UCSD-AML1 (cell line): ENCODE measurements around the gene NHP2.
"Not testable (repeated sequence)": the region's sequence is repeated elsewhere in the genome, so short reads cannot be mapped to it uniquely, and the experiment has no call there.

Experiments
- DNase-seq: peaks from one replicate; lab custom pipeline; 2025; ENCODE audit not compliant: unreplicated experiment; lab: John Stamatoyannopoulos, UW

Gene NHP2

DNA sequence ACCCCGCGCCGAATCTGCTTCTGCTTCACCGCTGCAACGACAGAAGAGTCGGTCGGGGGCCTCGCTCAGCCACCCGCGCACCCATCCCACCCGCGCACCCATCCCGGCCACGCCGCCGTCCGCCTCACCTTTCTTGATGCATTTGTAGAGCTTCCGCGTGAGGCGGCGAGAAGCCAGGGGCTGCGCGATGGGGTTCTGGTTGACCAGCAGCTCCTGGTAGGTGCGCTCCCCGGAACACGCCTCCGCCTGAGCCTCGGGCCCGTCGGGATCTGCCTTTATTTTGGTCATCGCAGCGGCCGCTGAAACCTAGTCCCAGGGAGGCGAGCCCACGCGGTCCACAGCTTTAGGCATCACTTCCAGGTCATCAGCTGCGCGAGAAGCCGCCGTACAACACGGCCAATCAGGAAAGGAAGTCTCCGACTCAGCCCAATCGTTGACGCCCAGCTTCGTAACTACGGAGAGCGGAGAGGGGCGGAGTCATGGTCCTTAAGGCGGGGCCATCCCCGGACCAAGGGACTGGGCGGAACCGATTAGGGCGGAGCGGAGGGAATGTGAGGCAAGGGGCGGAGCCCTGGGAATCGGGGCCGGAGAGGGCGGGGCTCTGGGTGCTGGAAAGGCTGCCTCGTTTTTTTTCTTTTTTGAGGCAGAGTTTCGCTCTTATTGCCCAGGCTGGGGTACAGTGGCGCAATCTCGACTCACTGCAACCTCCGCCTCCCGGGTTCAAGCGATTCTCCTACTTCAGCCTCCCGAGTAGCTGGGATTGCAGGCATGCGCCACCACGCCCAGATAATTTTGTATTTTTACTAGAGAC, at the start of gene NHP2:
NHP2 (minus strand) TSS at position 356 of the 811 bp plus-strand sequence; CDS start at position 288, 68 bp downstream.
- DNase-seq = peak; percentile 99

DNA sequence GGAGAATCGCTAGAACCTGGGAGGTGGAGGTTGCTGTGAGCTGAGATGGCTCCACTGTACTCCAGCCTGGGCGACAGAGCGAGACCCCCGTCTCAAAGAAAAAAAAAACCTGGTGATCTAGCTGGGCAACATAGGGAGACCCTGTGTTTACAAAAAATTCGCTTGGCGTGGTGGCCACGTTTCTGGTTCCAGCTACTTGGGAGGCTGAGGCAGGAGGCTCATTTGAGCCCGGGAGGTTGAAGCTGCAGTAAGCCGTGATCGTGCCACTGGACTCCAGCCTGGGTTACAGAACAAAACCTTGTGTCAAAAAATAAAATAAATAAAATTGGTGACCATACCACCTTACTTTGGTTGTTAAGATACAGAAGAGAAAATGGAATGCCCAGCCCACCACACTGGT, 48.9 kb upstream of the NHP2 start:
- DNase-seq = no peak

DNA sequence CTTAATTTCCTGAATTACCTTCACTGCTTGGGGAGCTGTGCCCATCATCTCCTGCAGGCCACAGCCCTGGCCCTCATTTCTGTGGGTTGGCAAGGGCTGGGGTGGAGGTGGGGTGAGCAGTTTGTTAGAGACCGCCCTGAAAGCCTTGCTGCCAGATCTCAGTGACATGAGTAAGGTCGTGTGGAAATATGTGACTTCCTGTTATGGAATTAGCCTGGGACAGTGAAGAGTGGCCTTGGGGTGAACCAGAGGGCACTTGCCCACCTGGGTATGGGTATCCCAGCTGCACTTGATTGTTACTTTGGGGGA, 48.2 kb upstream of the NHP2 start:
- DNase-seq = no peak

DNA sequence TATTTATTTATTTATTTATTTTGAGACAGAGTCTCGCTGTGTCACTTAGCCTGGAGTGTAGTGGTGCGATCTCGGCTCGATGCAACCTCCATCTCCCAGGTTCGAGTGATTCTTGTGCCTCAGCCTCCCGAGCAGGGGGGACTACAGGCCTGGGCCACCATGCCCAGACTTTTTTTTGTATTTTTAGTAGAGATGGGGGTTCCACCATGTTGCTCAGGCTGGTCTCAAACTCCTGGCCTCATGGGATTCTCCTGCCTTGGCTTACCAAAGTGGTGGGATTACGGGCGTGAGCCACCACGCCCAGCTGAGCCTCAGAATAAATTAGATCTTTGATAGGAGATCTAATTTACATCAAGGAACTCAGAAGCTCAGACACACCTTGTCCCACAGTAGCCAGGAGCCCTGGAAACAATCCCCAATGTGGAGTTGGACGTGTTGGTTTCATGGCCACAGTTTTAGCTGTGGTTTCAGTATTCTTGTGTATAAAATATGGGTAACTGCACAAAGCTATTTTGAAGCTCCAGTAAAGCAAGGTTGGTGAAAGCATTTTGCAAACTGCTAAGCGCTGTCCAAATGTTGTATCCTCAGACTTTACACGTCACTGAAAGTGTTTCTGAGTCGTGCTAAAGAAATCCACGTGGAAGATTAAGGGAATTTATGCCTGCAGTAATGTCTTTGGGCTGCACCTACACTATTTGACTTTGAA, 47.7 kb upstream of the NHP2 start:
- DNase-seq = no peak

DNA sequence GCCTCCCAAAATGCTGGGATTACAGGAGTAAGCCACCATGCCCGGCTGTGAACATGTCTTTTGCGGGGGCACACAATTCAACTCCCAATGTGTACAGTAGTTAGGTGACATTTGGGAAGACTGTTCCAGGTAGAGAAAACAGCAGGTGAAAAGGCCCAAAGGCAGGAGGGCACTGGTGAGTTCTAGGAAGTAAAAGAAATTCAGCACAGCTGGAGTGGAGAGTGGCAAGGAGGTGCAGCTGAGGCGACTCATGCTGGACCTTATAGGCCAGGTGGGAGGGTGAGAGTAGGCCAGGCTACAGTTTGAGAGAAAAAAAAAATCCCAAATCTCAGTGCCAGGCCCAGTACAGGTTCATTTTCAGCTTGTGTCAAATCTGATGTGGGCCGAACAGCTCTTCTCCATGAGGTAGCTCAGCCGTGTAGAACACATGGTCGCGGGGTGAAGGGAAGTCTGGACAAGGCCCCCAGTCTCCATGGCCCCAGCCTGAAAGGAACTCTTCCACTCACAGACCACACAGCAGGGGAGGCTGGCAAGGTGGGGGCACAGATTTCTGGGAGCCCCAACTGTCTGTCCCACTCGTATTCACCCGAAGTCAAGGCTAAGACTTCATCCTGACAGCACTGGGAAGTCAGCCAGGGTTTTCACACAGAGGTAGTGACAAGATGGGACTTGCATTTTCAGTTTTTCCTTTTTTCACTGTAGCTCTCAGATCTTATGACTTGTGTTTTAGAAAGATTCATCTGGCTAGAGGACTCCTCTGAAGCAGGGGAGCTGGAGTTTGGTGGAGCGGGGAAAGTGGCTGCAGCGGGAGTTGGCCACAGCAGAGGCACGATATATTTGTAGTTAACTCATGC, 46.1 kb upstream of the NHP2 start:
- DNase-seq = no peak

DNA sequence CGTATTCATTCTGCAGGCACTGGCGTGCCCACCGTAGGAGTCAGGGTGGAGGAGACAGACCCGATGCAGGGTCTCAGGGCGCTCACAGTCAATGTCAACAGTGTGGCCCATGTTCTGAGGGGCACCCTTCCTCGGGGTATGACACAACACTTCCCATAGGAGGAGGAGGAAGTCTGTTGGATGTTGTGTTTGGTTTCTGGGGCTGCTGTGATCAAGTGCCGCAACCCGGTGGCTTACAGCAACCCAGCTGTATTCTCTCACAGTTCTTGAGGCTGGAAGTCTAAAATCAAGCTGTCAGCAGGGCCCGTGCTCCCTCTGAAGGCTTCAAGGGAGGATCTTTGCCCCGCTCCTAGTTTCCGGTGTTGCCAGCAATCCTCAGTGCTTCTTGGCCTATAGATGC, 45.0 kb upstream of the NHP2 start:
- DNase-seq = no peak

DNA sequence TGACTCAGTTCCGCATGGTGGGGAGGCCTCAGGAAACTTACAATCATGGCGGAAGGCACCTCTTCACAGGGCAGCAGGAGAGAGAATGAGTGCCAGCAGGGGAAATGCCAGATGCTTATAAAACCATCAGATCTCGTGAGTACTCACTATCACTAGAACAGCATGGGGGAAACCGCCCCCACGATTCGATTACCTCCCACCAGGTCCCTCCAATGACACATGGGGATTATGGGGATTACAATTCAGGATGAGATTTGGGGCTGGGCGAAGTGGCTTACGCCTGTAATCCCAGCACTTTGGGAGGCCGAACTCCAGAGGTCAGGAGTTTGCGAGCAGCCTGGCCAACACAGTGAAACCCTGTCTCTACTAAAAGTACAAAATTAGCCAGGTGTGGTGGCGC, 44.5 kb upstream of the NHP2 start:
- DNase-seq = not testable (repeated sequence)

DNA sequence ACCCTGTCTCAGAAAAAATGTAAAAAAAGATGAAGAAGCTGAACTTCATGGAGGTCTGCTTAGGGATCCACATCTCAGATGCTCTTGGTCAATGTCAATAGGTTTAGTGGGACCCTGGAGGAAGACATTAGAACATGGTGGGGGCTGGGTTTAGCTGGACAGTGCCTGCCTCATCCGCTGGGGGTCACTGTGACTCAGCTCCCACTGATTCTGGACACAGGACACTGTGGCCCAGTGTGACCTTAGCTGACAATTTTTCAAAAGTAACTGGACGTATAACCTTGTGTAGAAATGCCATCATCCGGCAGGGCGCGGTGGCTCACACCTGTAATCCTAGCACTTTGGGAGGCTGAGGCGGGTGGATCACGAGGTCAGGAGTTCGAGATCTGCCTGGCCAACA, 43.3 kb upstream of the NHP2 start:
- DNase-seq = no peak

DNA sequence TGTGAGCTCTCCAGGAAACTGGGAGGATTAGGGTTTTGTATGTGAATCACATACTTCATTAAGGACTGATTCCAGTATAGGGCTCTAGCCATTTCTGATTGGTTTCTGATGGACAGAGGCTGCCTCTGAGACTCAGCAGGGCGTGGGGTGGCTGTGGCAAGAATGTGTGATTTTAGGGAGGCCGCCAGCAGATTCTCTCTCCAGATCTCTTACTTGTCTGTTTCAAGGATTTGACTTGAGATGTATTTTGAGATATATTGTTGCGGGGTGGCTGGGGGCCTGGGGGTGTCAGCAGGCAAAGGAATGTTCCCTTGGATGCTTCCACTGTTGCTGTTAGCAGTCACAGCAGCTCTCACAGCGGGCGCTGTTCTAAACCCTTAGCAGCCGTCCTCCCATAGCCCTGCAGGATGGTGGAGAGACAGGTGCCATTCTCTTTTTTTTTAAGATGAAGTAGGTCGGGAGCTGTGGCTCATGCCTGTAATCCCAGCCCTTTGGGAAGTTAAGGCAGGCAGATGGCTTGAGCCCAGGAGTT, 42.7 kb upstream of the NHP2 start:
- DNase-seq = no peak

DNA sequence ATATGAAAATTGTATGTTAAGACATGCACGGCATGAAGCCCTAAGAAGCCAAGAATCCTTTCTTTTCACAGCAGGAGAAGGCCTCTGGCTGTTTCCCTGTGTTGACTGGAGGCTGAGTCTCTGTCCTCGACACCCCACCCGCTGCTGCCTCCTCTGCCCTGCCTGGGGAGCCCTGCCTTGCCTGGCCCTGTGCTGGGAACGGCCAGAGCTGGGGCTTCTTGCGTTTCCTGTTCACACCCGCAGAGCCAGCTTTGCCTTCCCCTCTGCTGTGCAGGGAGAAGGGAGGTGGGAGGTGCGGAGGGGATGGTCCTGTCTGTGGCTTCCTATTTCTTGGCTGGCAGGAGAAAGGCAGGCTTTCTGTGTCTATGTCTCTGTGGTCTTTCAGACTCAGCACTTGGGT, 40.3 kb upstream of the NHP2 start:
- DNase-seq = peak; percentile 70

DNA sequence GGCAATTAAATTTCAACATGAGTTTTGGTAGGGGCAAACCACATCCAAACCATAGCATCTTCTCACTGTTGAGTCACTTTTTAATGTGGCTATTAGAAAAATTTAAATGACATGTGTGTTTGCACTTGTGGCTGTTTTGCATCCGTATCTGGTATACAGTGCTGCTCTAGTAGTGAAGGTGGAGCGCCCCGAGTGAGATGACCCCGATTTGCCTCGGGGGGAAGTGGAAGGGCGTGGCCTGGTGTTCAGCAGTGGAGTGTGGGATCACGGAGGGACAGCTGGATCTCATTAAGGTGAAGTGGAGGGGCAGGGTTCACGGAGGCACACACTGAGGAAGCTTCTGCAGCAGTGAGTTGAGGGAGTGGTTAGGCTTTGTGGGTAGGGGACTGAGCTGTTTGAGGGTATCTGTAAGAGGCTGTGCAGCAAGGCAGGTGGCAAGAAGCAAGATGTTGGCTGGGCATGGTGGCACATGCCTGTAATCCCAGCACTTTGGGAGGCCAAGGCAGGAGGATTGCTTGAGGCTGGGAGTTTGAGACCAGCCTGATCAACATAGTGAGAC, 39.6 kb upstream of the NHP2 start:
- no peak for DNase-seq

DNA sequence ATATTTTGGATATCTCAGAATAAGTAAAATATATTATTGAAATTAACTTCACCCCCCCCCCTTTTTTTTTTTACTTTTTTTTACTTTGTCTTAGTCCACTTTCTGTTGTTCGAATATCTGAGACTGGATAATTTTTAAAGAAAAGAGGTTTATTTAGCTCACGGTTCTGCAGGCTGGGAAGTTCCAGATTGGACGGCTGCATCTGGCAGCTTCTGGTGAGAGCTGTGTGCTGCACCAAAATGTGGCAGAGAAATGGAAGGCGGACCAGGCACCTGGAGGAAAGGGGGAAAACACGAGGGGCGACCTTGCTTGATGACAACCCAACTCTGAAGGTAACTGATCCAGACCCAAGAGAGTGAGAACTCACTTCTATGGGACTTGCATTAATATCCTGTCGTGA, 39.1 kb upstream of the NHP2 start:
- DNase-seq = no peak

DNA sequence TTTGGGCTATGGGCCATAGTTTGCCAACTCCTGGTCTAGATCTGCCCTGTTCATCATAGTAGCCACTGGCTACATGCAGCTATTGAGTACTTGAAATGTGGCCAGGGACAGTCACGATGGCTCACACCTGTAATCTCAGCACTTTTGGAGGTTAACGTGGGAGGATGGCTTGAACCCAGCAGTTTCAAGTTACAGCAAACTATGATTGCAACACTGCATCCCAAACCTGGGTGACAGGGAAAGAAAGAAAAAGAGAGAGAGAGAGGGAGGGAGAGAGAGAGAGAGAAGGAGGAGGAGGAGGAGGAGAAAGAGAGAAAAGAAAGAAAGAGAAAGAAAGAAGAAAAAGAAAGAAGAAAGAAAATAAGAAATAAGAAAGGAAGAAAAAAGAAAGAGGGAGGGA, 38.6 kb upstream of the NHP2 start:
- DNase-seq = no peak

DNA sequence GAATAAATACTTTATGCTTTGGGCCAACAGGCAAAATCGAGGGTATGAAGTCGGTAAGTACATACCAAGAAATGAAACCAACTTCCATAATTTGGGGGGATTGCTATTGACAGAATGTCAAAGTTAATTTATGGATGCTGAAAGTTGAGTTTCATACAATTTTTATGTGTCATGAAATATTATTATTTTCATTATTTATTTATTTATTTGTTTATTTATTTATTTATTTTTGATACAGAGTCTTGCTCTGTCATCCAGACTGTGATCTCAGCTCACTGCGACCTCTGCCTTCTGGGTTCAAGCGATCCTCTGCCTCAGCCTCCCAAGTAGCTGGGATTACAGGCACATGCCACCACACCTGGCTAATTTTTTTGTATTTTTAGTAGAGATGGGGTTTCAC, 38.0 kb upstream of the NHP2 start:
- no peak for DNase-seq

DNA sequence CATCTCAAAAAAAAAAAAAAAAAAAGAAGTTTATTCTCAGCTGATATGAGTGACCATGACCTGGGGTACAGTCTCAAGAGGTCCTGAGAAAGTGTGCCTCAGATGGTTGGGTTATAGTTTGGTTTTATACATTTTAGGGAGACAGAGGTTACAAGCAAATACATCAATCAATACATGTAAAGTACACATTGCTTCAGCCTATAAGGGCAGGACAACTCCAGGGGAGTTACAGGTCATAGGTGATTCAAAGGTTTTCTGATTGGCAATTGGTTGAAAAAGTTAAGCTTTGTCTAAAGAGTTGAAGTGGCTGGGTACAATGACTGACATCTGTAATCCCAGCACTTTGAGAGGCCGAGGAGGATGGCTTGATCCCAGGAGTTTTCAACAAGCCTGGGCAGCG, 35.7 kb upstream of the NHP2 start:
- no peak for DNase-seq

DNA sequence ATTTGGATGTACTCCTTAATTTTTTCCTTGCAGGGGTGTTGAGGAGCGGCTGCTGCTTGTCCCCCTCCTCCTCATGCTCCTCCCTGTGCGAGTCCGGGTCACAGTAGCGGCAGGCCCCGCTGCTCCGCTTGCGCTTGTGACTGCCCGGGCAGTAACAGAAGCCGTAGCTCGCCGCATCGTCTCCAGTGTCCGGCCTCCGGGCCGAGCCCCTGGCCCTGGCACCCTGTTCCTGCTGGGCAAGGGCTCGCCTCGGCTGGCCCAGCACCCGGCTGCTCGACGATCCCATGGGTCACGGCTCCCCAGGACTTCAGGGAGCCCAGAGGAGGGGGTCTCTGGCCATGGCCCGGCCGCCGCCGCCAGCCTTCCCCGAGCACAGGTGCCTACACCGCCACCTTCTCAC, 33.3 kb upstream of the NHP2 start, which contains the start of gene GMCL2:
GMCL2 (minus strand) TSS at position 358 of the 400 bp plus-strand sequence; CDS start at position 286, 72 bp downstream.
- DNase-seq = no peak

DNA sequence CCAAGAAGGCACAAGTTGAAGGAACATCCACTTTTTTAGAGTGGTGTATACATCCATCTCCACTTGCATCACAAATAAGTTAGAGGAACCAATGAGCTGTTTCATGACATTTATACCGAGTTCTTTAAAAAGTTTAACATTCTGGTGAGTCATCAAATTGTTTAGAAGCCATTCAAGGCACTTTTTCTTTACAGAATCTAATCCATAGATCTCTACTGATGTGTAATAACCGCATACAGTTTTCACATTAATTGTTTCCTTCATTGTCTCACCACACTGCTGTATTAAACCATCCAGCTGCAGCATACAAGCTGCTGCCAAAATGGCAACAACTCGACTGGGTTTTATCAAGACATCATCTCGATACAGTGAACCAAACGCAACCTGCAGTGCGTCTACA, 32.7 kb upstream of the NHP2 start:
- DNase-seq = no peak

DNA sequence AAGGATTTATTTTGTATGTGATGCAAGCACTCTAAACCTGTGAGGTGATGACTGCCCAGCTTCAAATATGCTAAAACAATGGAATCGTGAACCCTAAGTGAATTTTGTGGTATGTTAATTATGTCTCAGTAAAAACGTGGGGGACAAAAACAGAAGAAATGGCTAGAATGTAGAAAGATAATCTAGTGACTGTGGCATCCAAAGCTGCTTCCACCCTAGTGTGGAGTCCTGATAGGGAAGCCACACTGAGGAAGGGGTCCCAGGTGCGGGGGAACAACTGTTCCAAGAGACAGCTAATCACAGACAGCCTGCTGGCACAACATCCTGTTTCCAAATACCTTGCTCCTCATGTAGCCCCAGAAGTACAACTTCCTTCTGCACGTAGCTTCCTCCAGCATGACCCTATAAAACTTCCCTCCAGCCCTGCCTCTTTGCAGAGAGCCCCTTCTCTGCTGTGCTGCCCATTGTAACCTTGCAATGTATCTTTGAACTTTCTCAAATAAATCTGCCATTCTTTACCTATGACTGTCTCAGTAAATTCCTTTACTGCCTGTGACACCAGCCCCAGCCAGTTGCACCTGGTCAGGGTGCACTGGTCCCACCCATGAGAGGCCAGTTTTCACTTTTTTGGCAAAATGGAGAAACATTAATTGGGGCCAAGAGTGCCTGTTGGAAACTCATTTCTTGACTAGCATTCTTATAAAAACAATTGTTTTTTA, 28.6 kb upstream of the NHP2 start:
- peak; percentile 61 for DNase-seq

DNA sequence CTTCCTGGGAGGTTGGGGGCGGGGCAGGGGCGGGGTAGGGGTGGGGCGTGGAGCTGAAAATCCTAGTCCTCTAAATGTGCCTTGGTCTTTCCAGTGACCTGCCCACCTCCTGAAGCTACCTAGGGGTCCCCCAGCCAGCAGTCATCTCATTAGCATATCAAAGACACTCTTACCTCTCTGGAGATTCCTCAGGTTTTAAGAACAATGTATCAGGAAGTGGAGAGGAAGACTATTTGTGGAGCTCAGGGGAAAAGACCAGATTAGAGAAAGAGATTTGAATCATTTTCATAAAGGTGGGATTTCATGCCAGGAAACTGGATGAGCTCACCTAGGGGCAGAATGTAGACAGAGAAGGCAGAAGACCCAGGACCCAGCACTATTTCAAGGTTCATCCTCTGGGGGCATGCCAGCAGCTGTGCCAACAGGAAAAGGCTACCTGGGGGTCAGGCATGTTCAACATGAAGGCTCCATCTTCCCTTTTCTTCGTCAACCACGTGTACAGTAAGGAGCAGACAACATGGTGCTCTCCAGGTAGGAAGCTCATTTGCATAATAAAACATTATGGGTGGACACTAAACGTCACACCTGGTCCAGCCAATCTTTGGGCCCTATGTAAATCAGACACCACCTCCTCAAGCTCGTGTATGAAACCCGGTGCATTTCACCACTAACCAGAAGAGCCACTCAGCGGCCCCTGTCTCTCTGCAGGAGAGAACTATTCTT, 26.6 kb upstream of the NHP2 start:
- DNase-seq = no peak

DNA sequence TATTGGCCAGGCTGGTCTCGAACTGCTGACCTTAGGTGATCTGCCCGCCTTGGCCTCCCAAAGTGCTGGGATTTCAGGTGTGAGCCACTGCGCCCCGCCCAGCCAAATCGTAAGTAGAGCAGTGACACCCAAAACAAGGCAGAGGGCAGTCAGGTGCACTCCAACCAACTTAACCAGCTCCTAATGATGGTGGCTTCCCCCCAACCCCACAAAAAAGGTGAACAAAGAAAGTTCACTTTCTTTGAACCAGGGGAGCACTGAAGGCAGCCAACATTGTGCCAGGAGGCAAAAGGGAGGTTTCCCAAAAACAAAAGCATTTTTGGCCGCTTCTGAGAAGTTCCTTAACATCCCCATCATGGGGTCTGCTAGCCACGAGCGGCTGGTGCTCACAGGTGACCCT, 23.9 kb upstream of the NHP2 start:
- no peak for DNase-seq
